Cardiac fibroblast (primary cell): Measurements from ENCODE around the gene FKBP8.

Experiments
- DNase-seq, 2 donors: peaks; one replicate each; pipeline versions ENCODE4 v3.0.0 to v3.0.0-alpha.2; 2010; ENCODE audit warnings: low read depth in 2 of 2
- H3K4me3 ChIP-seq, 2 donors: replicated peaks in 1 of 2; 1 replicate in 1 of 2; 2 replicates in 1 of 2; pipeline ENCODE4 v1.5.1; 2011; ENCODE audit warnings: low read depth in 2 of 2, low read length in 2 of 2, mild to moderate bottlenecking in 2 of 2, moderate library complexity in 1 of 2
- CTCF ChIP-seq: IDR thresholded peaks from one replicate; pipeline ENCODE4 v1.5.1; 2011; ENCODE audit warnings: low read depth, mild to moderate bottlenecking, low read length, inconsistent platforms

Gene FKBP8

GRCh38 chr19:18574691-18575291, 31.4 kb upstream of the FKBP8 start:
- DNase-seq: no peak
- no peak for TF ChIP-seq CTCF
- no peak overlapping the region for H3K4me3 ChIP-seq

GRCh38 chr19:18571564-18572344, 28.4 kb upstream of the FKBP8 start, which contains the start of gene UBA52:
Gene UBA52 (plus strand): TSS chr19:18571857. CDS start chr19:18573301, 1,444 bp downstream.
- peak within 1 kb of the TSS; percentile 79 to 98 for H3K4me3 ChIP-seq
- no peak for TF ChIP-seq CTCF
- DNase-seq: peak; percentile 97 to 98

- no peak for DNase-seq
- TF ChIP-seq CTCF: no peak
- H3K4me3 ChIP-seq: no peak overlapping the region
Measured at GRCh38 chr19:18568367-18568766, 25.0 kb upstream of the FKBP8 start.

- no peak for DNase-seq
- no peak for TF ChIP-seq CTCF
- no peak overlapping the region for H3K4me3 ChIP-seq
Measured at GRCh38 chr19:18566953-18567352, 23.6 kb upstream of the FKBP8 start.

- H3K4me3 ChIP-seq: no peak overlapping the region
- peak; percentile 56 to 94 for DNase-seq
- TF ChIP-seq CTCF: no peak
Measured at GRCh38 chr19:18562086-18562485, 18.7 kb upstream of the FKBP8 start.

- no peak for TF ChIP-seq CTCF
- H3K4me3 ChIP-seq: no peak overlapping the region
Measured at GRCh38 chr19:18559685-18560084, 16.3 kb upstream of the FKBP8 start.

More at GRCh38 chr19:18559685-18560084, 16.3 kb upstream of the FKBP8 start:
- DNase-seq: no peak
